Measurements from ENCODE around the gene ATP5PB.

The ATP5PB gene

DNA sequence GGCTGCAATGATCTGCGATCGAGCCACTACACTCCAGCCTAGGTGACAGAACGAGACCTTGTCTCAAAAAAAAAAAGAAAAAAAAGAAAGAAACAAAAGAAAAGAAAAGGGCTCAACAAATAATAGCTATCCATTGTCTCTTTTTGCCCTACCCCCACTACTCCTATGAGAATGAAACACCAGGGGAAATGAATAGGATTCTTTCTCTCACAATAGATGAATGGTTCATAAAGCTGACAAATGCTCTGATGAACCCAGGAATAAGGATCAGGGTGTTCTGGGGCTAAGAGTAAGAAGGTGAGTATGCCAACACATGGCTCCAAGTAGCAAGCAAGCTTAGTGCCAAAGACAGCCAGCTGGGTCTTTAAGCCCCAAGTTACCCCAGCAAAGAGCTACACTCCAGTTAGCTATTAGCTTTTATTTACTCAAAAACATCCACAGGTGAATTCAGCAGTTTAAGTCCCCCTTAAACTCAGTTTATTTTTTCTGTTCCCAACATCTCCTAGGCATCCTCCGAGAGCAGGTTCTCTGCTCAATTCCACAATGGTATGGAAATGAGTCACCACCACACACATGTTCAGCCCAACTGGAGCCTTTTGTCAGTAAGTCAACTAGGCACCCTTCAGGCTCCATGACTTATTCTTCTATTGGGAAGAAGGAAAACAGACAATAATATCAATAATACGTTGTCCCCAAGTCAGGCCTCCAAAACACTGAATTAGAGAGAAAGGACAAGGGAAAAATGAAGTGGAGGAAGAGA, 49.9 kb downstream of the ATP5PB start:
- Histone ChIP-seq H3K27ac (ENCODE audit: low read length) (no peak overlapping the region), H3K4me1 (ENCODE audit: insufficient read depth, low read length) (no peaks in the 10 kb centered on the region), H3K9me3 (ENCODE audit: insufficient read depth, low read depth, low read length) (no peaks in the 10 kb centered on the region), H3K36me3 (ENCODE audit: insufficient read depth, low read depth, low read length) (no peaks in the 10 kb centered on the region), H3K9ac (ENCODE audit: low read depth, low read length) (no peak overlapping the region), H3K4me3 (ENCODE audit: low read length) (no peak overlapping the region), H3K27me3 (ENCODE audit: insufficient read depth, low read length) (no peaks in the 10 kb centered on the region)

DNA sequence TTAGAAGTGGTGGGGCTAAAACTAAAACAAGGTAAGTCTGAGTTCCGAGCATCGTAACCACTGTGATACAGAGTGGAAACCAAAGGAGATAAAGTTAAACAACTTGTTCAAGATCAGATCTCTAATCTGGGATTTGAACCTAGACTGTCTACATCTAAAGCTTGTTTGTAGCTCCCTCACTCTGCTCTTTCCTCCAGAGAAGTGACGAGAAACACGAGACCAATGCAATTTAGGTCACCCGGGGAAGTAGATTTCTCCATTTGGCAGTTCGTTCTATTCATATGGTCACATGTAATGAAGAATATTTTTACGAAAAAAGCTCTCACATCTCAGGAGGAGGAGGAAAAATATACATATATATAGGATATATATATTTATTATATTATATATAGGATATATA, 52.4 kb downstream of the ATP5PB start:
- no peaks in the 10 kb centered on the region for H3K4me1 ChIP-seq (ENCODE audit: insufficient read depth, low read length)
- H3K4me3 ChIP-seq (ENCODE audit: low read length): no peak overlapping the region
- no peak overlapping the region for H3K9ac ChIP-seq (ENCODE audit: low read depth, low read length)
- H3K36me3 ChIP-seq (ENCODE audit: insufficient read depth, low read depth, low read length): no peaks in the 10 kb centered on the region
- H3K27me3 ChIP-seq (ENCODE audit: insufficient read depth, low read length): no peaks in the 10 kb centered on the region
- H3K9me3 ChIP-seq (ENCODE audit: insufficient read depth, low read depth, low read length): no peaks in the 10 kb centered on the region
- H3K27ac ChIP-seq (ENCODE audit: low read length): no peak overlapping the region

DNA sequence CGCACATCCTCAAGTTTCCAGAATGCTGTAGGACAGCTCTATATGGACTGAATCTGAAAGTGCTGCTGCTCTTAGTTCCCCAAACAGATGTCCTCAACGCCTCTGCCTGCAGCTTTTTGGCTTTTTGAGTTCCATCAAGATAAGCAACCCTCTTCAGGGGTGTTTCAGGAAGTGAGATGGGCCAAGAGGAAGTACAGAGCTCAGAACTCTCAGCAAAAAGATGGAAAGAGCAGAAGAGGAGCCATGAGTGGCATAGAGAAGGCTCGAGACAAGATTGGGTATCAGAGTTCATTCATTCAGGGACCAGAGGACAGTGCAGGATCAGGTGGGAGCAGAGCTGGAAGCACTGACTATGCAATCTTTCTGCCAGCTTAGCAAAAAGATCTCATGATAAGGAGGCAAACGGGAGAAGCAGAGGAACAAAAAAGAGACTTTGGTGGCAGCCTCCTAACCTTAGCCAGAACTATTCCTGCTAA, 54.4 kb downstream of the ATP5PB start, which contains the start of the genes ADORA3 and TMIGD3:
Gene ADORA3, minus strand, starts transcription at position 49 of the 476 bp plus-strand sequence. CDS start 279 bp downstream, outside the sequence.
Gene TMIGD3, minus strand, starts transcription at position 49 of the 476 bp plus-strand sequence. CDS start 279 bp downstream, outside the sequence.
- Histone ChIP-seq H3K27ac (ENCODE audit: low read length) (no peak within 1 kb of the TSS), H3K4me1 (ENCODE audit: insufficient read depth, low read length) (peaks cover 6% of the 10 kb centered on the region), H3K36me3 (ENCODE audit: insufficient read depth, low read depth, low read length) (no peaks in the 10 kb centered on the region), H3K27me3 (ENCODE audit: insufficient read depth, low read length) (no peaks in the 10 kb centered on the region), H3K9me3 (ENCODE audit: insufficient read depth, low read depth, low read length) (no peaks in the 10 kb centered on the region), H3K9ac (ENCODE audit: low read depth, low read length) (no peak within 1 kb of the TSS), H3K4me3 (ENCODE audit: low read length) (no peak within 1 kb of the TSS)

DNA sequence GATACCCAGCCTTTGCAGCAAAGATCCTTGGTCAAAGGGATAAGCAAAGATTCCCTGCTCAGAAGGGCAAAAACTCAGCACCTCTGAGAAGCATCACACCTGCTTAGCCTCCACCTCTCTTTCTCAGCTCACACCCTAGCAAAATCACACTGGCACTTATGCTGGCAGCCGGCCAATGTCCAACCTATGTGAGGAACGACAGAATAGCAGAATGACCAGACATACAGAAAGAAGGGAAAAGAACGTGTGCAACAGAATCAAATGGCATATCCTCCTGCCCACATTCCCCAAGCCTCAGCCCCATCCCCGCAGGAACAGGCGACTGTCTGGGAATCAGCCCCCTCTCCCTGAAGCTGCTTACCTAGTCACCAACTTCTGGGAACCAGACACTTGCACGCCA, 54.8 kb downstream of the ATP5PB start:
- Histone ChIP-seq H3K27ac (ENCODE audit: low read length) (no peak overlapping the region), H3K4me3 (ENCODE audit: low read length) (no peak overlapping the region), H3K9ac (ENCODE audit: low read depth, low read length) (no peak overlapping the region), H3K36me3 (ENCODE audit: insufficient read depth, low read depth, low read length) (no peaks in the 10 kb centered on the region), H3K9me3 (ENCODE audit: insufficient read depth, low read depth, low read length) (no peaks in the 10 kb centered on the region), H3K4me1 (ENCODE audit: insufficient read depth, low read length) (peaks cover 6% of the 10 kb centered on the region), H3K27me3 (ENCODE audit: insufficient read depth, low read length) (no peaks in the 10 kb centered on the region)

DNA sequence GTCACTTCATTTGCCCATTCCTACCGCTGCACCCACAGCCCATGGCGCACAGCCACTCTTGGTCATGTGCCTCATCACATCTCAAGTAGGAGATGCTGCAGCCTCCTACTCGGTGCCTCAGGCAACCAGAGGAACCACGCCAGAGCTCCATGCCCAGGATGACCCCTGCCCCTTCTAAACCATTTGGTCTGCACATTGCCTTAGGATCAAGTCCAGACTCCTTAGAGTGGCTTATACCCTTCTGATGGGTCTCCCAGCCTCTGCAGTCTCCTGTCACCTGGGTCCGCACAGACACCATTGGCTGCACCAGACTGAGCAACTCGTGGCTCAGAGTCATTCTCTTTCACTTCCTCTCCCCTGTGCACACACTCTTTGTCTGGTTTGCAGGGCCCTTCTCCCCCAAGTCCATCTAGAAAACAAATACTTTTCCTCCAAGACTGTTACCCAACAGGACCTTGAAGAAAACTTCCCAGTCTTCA, 56.4 kb downstream of the ATP5PB start:
- Histone ChIP-seq H3K4me3 (ENCODE audit: low read length) (no peak overlapping the region), H3K9ac (ENCODE audit: low read depth, low read length) (no peak overlapping the region), H3K9me3 (ENCODE audit: insufficient read depth, low read depth, low read length) (no peaks in the 10 kb centered on the region), H3K27me3 (ENCODE audit: insufficient read depth, low read length) (no peaks in the 10 kb centered on the region), H3K4me1 (ENCODE audit: insufficient read depth, low read length) (peaks cover 6% of the 10 kb centered on the region), H3K36me3 (ENCODE audit: insufficient read depth, low read depth, low read length) (no peaks in the 10 kb centered on the region), H3K27ac (ENCODE audit: low read length) (no peak overlapping the region)

DNA sequence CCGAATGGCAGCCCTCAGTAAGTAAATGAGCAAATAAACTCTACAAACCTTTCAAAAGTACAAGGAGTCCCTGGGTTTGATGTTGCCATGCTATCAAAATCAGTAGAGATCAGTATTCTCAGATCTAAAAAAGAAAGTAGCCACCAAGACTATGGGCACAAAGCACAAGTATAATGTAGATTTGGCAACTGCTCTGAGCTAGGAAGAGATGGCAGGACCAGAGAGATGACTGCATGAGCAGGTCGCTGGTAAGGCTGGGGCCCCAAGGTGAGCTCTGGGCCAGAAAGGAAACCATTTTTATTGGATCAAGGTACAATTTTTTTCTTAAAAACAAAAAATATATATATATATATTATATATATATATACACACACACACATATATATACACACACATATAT, 57.3 kb downstream of the ATP5PB start:
- no peaks in the 10 kb centered on the region for H3K36me3 ChIP-seq (ENCODE audit: insufficient read depth, low read depth, low read length)
- H3K9me3 ChIP-seq (ENCODE audit: insufficient read depth, low read depth, low read length): no peaks in the 10 kb centered on the region
- no peaks in the 10 kb centered on the region for H3K27me3 ChIP-seq (ENCODE audit: insufficient read depth, low read length)
- H3K4me3 ChIP-seq (ENCODE audit: low read length): no peak overlapping the region
- no peak overlapping the region for H3K27ac ChIP-seq (ENCODE audit: low read length)
- peaks cover 6% of the 10 kb centered on the region for H3K4me1 ChIP-seq (ENCODE audit: insufficient read depth, low read length)
- no peak overlapping the region for H3K9ac ChIP-seq (ENCODE audit: low read depth, low read length)

DNA sequence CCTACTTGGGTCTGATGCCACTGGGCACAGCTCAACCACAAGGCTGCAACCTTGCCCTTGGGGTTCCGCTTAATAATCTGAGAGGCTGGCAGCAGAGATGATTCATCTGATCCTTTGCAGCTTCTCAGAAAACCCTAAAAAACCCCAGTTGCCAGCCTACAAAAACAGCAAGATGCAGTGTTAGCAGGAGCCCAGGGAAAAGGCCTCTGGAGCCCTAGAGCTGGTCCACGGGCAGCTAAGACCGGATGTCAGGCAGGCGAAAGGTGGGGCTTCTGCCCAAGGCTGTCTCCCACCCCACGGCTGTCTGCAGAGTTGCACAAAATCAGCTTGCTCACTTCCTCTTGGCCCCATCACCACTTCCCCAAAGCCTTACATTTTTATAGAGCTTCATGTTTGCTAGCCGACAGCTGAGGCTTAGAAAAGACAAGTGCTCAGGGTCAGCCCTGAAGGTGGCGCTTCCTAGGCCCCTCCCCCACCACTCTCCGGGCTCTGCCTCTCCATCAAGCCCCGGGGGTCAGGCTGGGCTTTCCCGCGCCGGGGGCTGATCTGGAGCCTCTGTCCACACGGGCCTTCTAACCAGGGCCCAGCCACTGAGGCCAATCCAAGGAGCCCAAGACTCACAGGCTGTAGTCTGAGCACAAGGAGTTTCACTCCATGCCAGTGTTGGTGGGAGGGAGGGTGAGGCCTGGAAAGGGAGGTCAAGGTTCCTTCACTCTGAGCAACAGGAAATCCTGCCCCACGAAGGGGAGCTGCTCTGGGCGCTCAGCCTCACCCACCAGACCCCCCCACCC, 58.3 kb downstream of the ATP5PB start:
- peak overlapping the region; percentile 78 for H3K27ac ChIP-seq (ENCODE audit: low read length)

DNA sequence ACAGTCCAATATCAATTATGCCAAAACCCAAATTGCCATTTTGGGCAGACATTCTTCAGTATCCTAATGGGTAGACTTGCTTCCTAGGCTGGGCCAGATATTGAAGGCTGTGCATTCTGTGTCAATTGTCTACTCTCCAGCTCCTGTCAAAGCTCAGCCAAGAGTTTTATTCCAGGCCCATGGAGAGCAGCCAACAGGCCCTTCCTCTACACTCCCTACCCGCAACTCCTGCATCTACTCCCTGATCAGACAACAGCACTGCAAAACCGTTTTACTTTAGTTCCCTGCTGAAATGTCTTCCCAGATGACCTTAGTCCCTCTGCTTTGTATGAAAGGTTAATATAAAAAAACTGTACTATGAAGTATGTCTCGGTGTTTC, 60.7 kb downstream of the ATP5PB start:
- Histone ChIP-seq H3K27ac (ENCODE audit: low read length) (no peak overlapping the region), H3K27me3 (ENCODE audit: insufficient read depth, low read length) (no peaks in the 10 kb centered on the region), H3K9ac (ENCODE audit: low read depth, low read length) (no peak overlapping the region), H3K9me3 (ENCODE audit: insufficient read depth, low read depth, low read length) (no peaks in the 10 kb centered on the region), H3K36me3 (ENCODE audit: insufficient read depth, low read depth, low read length) (no peaks in the 10 kb centered on the region), H3K4me1 (ENCODE audit: insufficient read depth, low read length) (peaks cover 6% of the 10 kb centered on the region), H3K4me3 (ENCODE audit: low read length) (no peak overlapping the region)

More for the DNA sequence above, 58.3 kb downstream of the ATP5PB start:
- H3K9me3 ChIP-seq (ENCODE audit: insufficient read depth, low read depth, low read length): no peaks in the 10 kb centered on the region
- no peaks in the 10 kb centered on the region for H3K36me3 ChIP-seq (ENCODE audit: insufficient read depth, low read depth, low read length)
- H3K27me3 ChIP-seq (ENCODE audit: insufficient read depth, low read length): no peaks in the 10 kb centered on the region
- peak overlapping the region; percentile 68 for H3K4me3 ChIP-seq (ENCODE audit: low read length)
- peak overlapping the region; percentile 86 for H3K9ac ChIP-seq (ENCODE audit: low read depth, low read length)
- H3K4me1 ChIP-seq (ENCODE audit: insufficient read depth, low read length): peaks cover 6% of the 10 kb centered on the region

DNA sequence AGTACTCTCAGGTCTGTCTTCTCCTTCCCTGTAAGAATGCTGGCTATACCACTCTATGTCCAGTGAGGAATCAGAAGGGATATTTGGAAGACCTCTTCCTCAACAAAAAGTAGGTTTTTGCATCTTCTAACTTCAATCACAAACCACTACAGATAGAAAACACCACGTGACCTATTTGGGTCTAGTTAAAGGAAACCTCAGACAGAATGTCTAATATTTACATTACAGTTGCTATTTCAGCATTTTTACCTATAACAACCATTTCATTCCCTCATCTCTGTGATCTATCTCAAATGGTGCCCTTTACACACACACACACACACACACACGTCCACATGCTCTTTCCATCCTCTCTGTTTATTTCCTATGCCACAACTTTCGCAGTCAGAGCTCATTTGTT, 62.1 kb downstream of the ATP5PB start:
- Histone ChIP-seq H3K4me1 (ENCODE audit: insufficient read depth, low read length) (peaks cover 6% of the 10 kb centered on the region), H3K9me3 (ENCODE audit: insufficient read depth, low read depth, low read length) (no peaks in the 10 kb centered on the region), H3K27me3 (ENCODE audit: insufficient read depth, low read length) (no peaks in the 10 kb centered on the region), H3K4me3 (ENCODE audit: low read length) (no peak overlapping the region), H3K36me3 (ENCODE audit: insufficient read depth, low read depth, low read length) (no peaks in the 10 kb centered on the region), H3K9ac (ENCODE audit: low read depth, low read length) (no peak overlapping the region), H3K27ac (ENCODE audit: low read length) (no peak overlapping the region)
